ENCODE measurements around the gene LHPP. TPM values are rescaled to one million over a fixed set of nuclear protein-coding genes. Genes with fewer than 3 reads are reported as not detected.

Gene LHPP
- total RNA-seq, 2 donors from 2014 or later = 4.9 to 9.9 TPM

GRCh38 chr10:124496150-124496549, 34.5 kb downstream of the LHPP start:
- Histone ChIP-seq H3K27me3 (no peaks in the 10 kb centered on the region), H3K9me3 (no peaks in the 10 kb centered on the region), H3K4me3 (no peak overlapping the region), H3K36me3 (replicated peaks in 1 of 2; ENCODE audit: insufficient read depth in 1 of 2, low read depth in 2 of 2) (no peaks in the 10 kb centered on the region), H3K4me1 (no peaks in the 10 kb centered on the region), H3K27ac (no peak overlapping the region)
- intact Hi-C loops (cut with DNase I) = no loop called here
- ATAC-seq (no peak), DNase-seq (no peak)
- 86 to 94% methylated on average over 7 to 14 of the region's 14 CpGs for WGBS, 2 donors
- TF ChIP-seq POLR2A (IDR thresholded peaks at IDR 0.05) (no peak), CTCF (IDR thresholded peaks at IDR 0.05) (no peak)

- no peak overlapping the region for H3K4me3 ChIP-seq
- TF ChIP-seq CTCF (IDR thresholded peaks at IDR 0.05) (no peak), POLR2A (IDR thresholded peaks at IDR 0.05) (no peak)
- H3K9me3 ChIP-seq = no peaks in the 10 kb centered on the region
- H3K27me3 ChIP-seq = no peaks in the 10 kb centered on the region
- H3K27ac ChIP-seq = no peak overlapping the region
- ATAC-seq = no peak
- 94 to 96% methylated on average over 5 to 24 of the region's 24 CpGs for WGBS, 2 donors
- H3K36me3 ChIP-seq (replicated peaks in 1 of 2; ENCODE audit: insufficient read depth in 1 of 2, low read depth in 2 of 2) = no peaks in the 10 kb centered on the region
- no peak for DNase-seq
- intact Hi-C loops (cut with DNase I) = no loop called here
- H3K4me1 ChIP-seq = no peaks in the 10 kb centered on the region
Observed at GRCh38 chr10:124496620-124497019, 35.0 kb downstream of the LHPP start.

- H3K9me3 ChIP-seq = no peaks in the 10 kb centered on the region
- DNase-seq (no peak), ATAC-seq (no peak)
- H3K4me3 ChIP-seq = no peak overlapping the region
- intact Hi-C loops (cut with DNase I) = no loop called here
- H3K4me1 ChIP-seq = no peaks in the 10 kb centered on the region
- TF ChIP-seq POLR2A (IDR thresholded peaks at IDR 0.05) = no peak
- no peaks in the 10 kb centered on the region for H3K36me3 ChIP-seq (replicated peaks in 1 of 2; ENCODE audit: insufficient read depth in 1 of 2, low read depth in 2 of 2)
- 86 to 88% methylated on average over 11 to 15 of the region's 15 CpGs for WGBS, 2 donors
- no peaks in the 10 kb centered on the region for H3K27me3 ChIP-seq
- no peak overlapping the region for H3K27ac ChIP-seq
Observed at GRCh38 chr10:124497196-124497881, 35.7 kb downstream of the LHPP start.

GRCh38 chr10:124498056-124498455, 36.4 kb downstream of the LHPP start:
- Histone ChIP-seq H3K9me3 (no peaks in the 10 kb centered on the region), H3K36me3 (replicated peaks in 1 of 2; ENCODE audit: insufficient read depth in 1 of 2, low read depth in 2 of 2) (no peaks in the 10 kb centered on the region), H3K4me3 (no peak overlapping the region), H3K4me1 (no peaks in the 10 kb centered on the region), H3K27ac (no peak overlapping the region), H3K27me3 (no peaks in the 10 kb centered on the region)
- TF ChIP-seq CTCF (IDR thresholded peaks at IDR 0.05) = no peak
- TF ChIP-seq POLR2A (IDR thresholded peaks at IDR 0.05) = no peak
- DNase-seq (no peak), ATAC-seq (no peak)
- intact Hi-C loops (cut with DNase I) = no loop called here
- 91 to 92% methylated on average over 8 of the region's 8 CpGs for WGBS, 2 donors

GRCh38 chr10:124500757-124501156, 39.1 kb downstream of the LHPP start:
- H3K4me1 ChIP-seq = no peaks in the 10 kb centered on the region
- no peak for TF ChIP-seq POLR2A (IDR thresholded peaks at IDR 0.05)
- no peak for TF ChIP-seq CTCF (IDR thresholded peaks at IDR 0.05)
- no peak overlapping the region for H3K4me3 ChIP-seq
- intact Hi-C loops (cut with DNase I) = no loop called here
- no peak overlapping the region for H3K27ac ChIP-seq
- no peaks in the 10 kb centered on the region for H3K9me3 ChIP-seq
- DNase-seq (no peak), ATAC-seq (no peak)
- H3K27me3 ChIP-seq = no peaks in the 10 kb centered on the region
- WGBS, 2 donors = 89 to 97% methylated on average over 3 of the region's 3 CpGs
- H3K36me3 ChIP-seq (replicated peaks in 1 of 2; ENCODE audit: insufficient read depth in 1 of 2, low read depth in 2 of 2) = no peaks in the 10 kb centered on the region
